ENCODE results near the gene FRMD4A.

DNA sequence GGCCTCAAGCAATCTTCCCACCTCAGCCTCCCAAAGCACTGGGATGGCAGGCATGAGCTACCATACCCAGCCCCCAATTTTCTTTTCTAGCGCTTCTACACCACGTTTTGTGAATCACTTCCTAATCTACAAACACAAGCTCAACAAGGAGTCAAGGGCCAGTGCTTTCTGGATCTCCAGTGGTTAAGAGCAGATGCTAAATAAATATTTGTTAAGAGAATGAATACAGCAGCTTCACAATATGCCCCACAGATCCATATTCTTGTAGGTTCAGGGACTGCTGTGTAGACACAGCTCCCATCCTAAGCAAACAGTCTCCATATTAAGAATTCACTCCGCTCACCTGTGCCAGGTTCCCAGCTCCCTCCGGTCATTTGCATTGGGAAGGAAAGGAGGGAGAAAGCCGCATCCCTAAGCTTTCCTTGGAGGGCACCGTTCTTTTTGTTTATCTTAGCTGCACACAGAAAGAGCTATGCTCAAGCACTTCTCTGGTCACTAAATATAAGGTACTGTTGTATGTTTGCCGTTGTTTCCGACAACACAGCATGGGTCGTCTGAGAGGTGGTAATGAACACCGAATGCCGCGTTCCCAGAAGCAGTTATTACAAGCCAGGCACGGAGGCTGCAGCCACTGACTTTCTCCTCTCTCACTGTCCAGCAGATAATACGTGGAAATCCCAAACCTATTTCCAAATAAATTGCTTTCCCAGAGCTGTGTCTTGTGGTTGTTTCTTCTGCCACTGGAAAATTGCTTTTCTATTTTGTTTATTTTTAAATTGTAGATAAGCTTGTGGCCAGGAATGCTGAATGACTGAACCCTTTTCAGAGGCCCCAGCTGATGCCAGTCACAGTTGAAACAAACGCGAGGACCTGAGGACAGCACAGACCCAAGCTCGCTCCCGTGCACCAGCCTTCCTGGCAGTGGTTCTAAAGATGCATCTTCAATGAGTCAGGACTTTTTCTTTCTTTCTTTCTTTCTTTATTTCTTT, 526.9 kb downstream of the FRMD4A start:
- TF ChIP-seq, protein P1, sequence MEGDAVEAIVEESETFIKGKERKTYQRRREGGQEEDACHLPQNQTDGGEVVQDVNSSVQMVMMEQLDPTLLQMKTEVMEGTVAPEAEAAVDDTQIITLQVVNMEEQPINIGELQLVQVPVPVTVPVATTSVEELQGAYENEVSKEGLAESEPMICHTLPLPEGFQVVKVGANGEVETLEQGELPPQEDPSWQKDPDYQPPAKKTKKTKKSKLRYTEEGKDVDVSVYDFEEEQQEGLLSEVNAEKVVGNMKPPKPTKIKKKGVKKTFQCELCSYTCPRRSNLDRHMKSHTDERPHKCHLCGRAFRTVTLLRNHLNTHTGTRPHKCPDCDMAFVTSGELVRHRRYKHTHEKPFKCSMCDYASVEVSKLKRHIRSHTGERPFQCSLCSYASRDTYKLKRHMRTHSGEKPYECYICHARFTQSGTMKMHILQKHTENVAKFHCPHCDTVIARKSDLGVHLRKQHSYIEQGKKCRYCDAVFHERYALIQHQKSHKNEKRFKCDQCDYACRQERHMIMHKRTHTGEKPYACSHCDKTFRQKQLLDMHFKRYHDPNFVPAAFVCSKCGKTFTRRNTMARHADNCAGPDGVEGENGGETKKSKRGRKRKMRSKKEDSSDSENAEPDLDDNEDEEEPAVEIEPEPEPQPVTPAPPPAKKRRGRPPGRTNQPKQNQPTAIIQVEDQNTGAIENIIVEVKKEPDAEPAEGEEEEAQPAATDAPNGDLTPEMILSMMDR (conservative IDR thresholded peaks at IDR 0.05 in 1 of 2, IDR thresholded peaks at IDR 0.05 in 1 of 2; ENCODE audit: extremely low read depth in 1 of 2, insufficient read depth in 1 of 2, low read depth in 1 of 2, low read length in 2 of 2) = no peak
- TF ChIP-seq EZH2 (IDR thresholded peaks at IDR 0.05; ENCODE audit: borderline replicate concordance, low read length) = no peak
